ENCODE data around the gene IQGAP2. TPM values are rescaled to one million over a fixed set of nuclear protein-coding genes. Genes with fewer than 3 reads are reported as not detected.

IQGAP2 gene
- total RNA-seq, 1 donor from 2014 or later: 28.5 TPM

GRCh38 chr5:76383126-76383832 lies 19.8 kb upstream of the IQGAP2 start:
- DNase-seq (ENCODE audit: low spot score): no peak

- no peak for DNase-seq (ENCODE audit: low spot score)
These were observed 18.9 kb upstream of the IQGAP2 start for GRCh38 chr5:76384189-76384588.

GRCh38 chr5:76384705-76385104 lies 18.4 kb upstream of the IQGAP2 start:
- DNase-seq (ENCODE audit: low spot score): no peak

DNA sequence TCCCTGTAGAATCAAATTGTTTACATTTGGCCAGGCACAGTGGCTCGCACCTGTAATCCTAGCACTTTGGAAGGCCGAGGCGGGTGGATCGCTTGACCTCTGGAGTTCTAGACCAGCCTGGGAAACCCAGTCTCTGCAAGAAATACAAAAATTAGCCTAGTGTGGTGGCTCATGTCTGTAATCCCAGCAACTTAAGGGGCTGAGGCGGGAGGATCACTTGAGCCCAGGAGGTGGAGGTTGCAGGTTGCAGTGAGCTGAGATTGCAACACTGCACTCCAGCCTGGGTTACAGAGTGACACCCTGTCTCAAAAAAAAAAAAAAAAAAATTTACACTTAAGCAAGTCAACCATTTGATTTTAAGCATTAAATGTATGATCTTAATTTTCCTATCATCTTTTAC lies 17.5 kb upstream of the IQGAP2 start:
- no peak for DNase-seq (ENCODE audit: low spot score)

DNA sequence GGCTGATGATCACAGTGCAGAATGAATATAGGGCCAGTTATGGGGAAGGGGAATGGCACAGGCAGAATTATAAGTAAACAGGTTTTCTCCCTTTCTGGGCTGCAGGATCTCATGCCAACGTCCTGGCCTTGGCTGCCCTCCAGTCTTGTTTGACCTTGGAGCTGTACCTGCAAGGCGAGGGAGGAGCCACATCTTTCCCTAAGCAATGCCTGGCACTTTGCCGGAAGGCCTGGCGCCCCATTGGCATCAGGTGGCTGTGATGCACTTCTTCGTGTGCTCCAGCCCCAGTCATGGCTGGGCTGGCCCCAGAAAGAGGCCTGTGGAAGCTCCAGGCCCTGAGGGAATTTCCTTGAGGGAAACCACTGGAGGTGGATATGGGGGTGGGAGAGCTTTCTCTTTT lies 16.7 kb upstream of the IQGAP2 start:
- DNase-seq (ENCODE audit: low spot score): no peak

- no peak for DNase-seq (ENCODE audit: low spot score)
These were observed 14.8 kb upstream of the IQGAP2 start for GRCh38 chr5:76388236-76388635.

DNA sequence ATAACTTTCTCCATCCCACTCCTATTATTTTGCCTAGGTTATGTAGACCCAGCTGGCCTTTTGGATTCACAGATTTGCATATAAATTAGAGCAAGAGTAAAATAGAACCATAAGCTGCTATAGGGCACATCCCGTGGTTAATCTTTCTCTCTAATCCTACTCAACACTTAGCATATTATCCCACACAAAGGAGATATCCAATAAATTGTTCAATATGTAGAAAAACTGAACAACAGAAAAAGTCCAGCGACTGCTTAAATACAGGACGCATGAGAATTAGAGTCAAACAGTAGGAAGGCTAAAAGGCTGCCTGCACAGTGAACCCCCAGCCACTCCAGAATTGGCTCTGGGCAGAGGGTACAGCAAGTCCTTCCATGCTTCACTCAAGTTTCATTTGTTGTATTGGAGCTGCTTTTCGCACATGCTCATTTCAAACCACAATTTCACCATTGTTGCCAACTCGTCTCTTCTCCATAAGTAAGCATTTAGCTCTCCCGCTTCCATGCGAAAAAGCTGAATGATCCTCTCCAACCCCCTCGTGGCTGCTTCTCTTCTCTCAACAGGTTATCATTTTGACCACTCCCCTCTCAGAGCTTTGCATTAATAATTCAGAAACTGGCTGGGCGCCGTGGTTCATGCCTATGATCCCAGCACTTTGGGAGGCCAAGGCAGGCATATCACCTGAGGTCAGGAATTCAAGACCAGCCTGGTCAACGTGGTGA lies 14.1 kb upstream of the IQGAP2 start:
- DNase-seq (ENCODE audit: low spot score): no peak

GRCh38 chr5:76389513-76390154 lies 13.5 kb upstream of the IQGAP2 start:
- DNase-seq (ENCODE audit: low spot score): no peak

- no peak for DNase-seq (ENCODE audit: low spot score)
These were observed 12.1 kb upstream of the IQGAP2 start for GRCh38 chr5:76391014-76391413.

DNA sequence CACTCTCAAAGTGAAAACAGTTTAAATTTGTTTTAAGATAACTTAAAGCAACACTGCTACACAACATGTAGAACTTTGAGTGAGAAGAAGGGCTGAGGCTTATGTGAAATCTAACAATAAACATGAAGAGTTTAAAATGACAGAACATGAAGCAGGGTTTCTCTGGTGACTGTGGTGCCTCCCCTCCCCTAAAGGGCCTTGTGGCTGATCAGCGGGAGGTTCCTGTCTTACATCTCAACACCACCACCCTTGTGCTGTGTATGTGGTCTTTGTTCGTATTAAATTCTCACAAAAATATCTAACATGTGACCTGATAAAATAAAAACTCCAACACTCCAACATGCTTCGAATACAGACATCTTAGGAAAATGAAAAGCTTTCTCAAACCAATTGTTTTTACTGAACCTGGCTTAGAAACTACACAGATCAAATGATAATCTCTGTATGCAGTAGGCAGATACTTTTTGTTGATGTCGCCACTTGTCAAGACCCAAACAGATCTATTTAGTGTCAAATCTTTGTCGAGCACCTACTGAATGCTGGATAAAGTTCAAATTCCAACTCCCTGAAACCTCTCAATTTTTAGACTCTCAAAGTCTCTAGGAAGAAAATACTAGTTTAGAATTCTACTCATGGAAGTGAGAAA lies 9.9 kb upstream of the IQGAP2 start:
- no peak for DNase-seq (ENCODE audit: low spot score)

DNA sequence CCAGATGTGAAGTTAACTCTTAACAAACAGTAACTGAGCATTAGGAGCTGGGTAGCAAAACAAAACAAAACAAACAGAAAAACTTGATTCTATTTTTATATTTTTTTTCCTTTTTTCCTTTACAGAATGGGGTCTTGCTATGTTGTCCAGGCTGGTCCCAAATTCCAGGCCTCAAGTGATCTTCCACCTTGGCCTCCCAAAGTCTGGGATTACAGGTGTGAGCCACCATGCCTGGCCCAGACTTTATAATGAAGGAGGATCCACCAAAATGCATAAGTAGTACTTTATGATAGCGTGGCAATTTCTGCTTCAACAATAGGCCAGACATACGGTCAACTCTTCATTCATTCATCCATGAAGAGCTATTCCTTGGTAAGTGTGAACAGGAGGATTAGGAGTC lies 5.9 kb upstream of the IQGAP2 start:
- DNase-seq (ENCODE audit: low spot score): no peak

DNA sequence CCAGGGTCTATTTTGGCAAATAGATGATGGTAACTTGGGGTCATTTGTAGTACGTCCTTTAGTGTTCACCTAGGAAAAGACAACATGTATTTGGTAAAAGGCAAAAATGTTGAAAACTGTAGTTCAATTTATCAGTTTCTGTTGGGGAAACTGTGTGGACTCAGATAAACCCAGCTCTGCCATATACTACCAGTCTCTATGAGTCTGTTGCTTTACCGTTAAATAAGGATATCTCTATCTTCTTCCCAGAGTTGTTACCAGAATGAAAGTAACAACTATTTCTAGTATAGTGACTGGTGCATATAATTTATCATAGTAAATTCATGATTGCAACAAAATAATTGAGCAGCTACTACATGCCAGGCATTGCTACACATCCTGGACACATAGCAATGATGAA lies 3.8 kb upstream of the IQGAP2 start:
- no peak for DNase-seq (ENCODE audit: low spot score)

GRCh38 chr5:76400466-76400865 lies 2.6 kb upstream of the IQGAP2 start:
- DNase-seq (ENCODE audit: low spot score): no peak

DNA sequence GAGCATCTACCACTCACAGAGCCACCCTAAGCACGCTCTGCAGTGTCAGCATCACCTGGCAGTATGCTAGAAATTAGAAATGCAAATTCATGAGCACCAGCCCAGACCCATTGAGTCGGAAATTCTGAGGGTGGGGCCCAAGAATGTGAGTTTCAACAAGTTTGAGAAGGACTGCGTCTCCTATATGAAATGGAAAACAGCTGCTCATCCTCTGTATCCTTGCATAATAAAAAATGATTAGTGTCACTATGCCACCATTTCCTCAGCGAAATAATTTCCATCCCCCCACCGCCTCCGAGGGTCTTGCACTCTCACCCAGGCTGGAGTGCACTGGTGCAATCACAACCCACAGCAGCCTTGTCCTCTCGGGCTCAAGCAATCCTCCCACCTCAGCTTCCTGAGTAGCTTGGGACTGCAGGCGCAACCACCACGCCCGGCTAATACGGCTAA lies 1.3 kb upstream of the IQGAP2 start:
- DNase-seq (ENCODE audit: low spot score): no peak

GRCh38 chr5:76402251-76402885 lies 717 bp upstream of the IQGAP2 start:
- DNase-seq (ENCODE audit: low spot score): no peak

DNA sequence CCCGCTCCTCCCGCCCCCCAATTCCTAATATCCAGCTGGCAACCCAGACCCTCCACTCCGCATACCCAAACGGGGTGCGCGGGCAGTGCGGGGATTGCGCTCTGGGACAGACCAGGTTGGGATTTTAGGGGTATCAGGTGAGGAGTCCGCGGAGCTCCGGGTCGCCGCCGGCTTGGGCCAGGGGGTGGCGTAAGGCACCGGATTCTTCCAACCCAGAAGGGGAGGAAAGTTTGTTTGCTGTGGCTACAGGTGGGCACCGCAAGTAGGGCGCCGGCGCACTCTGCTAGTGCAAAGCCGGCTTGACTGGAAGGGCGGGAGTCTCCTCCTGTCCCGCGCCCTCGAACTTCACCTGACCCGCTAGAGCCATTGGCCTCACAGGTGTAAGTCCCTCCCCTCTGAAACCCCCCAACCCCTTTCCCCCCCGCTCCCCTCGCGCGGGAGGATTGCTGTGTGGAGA lies 709 bp downstream of the IQGAP2 start:
- no peak for DNase-seq (ENCODE audit: low spot score)

- no peak for DNase-seq (ENCODE audit: low spot score)
These were observed 1.4 kb downstream of the IQGAP2 start for GRCh38 chr5:76404223-76405211.

- DNase-seq (ENCODE audit: low spot score): no peak
These were observed 2.9 kb downstream of the IQGAP2 start for GRCh38 chr5:76406014-76406413.

- no peak for DNase-seq (ENCODE audit: low spot score)
These were observed 3.6 kb downstream of the IQGAP2 start for GRCh38 chr5:76406673-76407072.

GRCh38 chr5:76408104-76408654 lies 5.1 kb downstream of the IQGAP2 start:
- DNase-seq (ENCODE audit: low spot score): no peak
